GM10266 (cell line): ENCODE data around the gene LAMA2.
"Not testable (repeated sequence)": the region's sequence is repeated elsewhere in the genome, so short reads cannot be mapped to it uniquely, and the experiment has no call there.

Experiments used
- DNase-seq: peaks from one replicate; pipeline ENCODE4 v3.0.0; 2012; ENCODE audit errors: extremely low spot score
- TF ChIP-seq, protein P1 (sequence below): IDR thresholded peaks from 2 replicates; pipeline ENCODE4 v1.5.1; 2012; ENCODE audit warnings: mild to moderate bottlenecking, low read depth; ENCODE audit not compliant: control insufficient read depth, insufficient read depth; ENCODE audit errors: missing control alignments

Gene LAMA2

DNA sequence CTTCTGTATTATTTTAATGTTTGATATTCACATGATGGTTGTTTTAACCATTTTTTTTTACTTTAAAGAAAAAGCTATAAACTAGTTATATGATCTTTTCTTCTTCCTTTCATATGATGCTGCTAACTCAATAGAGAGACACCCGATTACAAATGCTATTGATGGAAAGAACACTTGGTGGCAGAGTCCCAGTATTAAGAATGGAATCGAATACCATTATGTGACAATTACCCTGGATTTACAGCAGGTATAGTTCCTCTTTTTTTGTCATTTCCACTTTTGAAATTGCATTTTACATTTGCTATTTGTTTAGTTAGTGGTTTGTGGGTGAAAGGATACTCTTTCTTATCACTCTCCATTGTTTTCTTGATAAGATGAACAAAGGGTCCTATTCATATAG, 176.7 kb downstream of the LAMA2 start:
- no peak for DNase-seq
- TF ChIP-seq, protein P1, sequence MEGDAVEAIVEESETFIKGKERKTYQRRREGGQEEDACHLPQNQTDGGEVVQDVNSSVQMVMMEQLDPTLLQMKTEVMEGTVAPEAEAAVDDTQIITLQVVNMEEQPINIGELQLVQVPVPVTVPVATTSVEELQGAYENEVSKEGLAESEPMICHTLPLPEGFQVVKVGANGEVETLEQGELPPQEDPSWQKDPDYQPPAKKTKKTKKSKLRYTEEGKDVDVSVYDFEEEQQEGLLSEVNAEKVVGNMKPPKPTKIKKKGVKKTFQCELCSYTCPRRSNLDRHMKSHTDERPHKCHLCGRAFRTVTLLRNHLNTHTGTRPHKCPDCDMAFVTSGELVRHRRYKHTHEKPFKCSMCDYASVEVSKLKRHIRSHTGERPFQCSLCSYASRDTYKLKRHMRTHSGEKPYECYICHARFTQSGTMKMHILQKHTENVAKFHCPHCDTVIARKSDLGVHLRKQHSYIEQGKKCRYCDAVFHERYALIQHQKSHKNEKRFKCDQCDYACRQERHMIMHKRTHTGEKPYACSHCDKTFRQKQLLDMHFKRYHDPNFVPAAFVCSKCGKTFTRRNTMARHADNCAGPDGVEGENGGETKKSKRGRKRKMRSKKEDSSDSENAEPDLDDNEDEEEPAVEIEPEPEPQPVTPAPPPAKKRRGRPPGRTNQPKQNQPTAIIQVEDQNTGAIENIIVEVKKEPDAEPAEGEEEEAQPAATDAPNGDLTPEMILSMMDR = no peak

- DNase-seq = no peak
- TF ChIP-seq, protein P1 = no peak
Measured at GRCh38 chr6:129069006-129069405, 186.1 kb downstream of the LAMA2 start.

GRCh38 chr6:129073051-129073450, 190.1 kb downstream of the LAMA2 start:
- TF ChIP-seq, protein P1 = no peak

DNA sequence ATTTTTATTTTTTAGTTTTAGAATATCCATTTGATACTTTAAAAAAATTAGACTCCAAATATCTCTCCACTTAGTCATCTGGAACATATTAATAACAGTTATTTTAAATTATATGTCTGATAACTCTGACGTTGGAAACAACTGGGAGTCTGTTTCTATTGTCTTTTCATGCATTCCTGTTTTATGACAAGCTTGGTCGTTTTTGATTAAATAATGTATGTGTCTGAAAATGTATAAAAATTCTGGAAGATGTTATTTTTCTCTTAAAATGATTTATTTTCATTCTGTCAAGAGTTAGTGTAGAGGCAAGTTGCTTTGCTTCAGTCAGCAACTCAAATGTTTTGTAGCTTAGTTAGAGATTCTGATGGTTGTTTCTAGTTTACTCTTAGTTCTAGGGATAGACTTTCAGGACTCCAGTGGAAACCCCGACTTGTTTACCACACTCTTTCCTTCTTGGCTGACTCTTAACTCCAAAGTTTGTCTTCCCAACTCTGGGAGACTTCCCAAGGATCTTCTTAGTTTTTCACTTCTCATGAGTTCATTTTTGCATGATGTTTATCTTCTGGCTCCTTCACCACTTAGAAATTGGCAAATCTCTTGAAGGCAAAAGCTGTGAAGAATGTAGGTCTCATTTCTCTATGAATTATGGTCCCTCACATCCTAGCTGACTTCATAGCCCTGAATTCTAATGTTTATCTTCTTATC, 190.9 kb downstream of the LAMA2 start:
- TF ChIP-seq, protein P1 = no peak
- DNase-seq = no peak

More at GRCh38 chr6:129073051-129073450, 190.1 kb downstream of the LAMA2 start:
- no peak for DNase-seq

GRCh38 chr6:129084406-129084805, 201.5 kb downstream of the LAMA2 start:
- TF ChIP-seq, protein P1 = no peak
- DNase-seq = no peak

DNA sequence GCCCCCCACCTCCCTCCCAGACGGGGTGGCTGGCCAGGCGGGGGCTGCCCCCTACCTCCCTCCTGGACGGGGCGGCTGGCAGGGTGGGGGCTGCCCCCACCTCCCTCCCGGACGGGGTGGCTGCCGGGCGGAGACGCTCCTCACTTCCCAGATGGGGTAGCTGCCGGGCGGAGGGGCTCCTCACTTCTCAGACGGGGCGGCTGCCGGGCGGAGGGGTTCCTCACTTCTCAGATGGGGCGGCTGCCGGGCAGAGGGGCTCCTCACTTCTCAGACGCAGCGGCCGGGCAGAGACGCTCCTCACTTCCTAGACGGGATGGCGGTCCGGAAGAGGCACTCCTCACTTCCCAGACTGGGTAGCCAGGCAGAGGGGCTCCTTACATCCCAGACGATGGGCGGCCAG, 205.5 kb downstream of the LAMA2 start:
- not testable (repeated sequence) for DNase-seq

- TF ChIP-seq, protein P1 = no peak
- no peak for DNase-seq
Measured at GRCh38 chr6:129089357-129089756, 206.4 kb downstream of the LAMA2 start.

- TF ChIP-seq, protein P1 = no peak
- DNase-seq = no peak
Measured at GRCh38 chr6:129094147-129094546, 211.2 kb downstream of the LAMA2 start.
